ENCODE results near the gene DLX1.
"Not testable (repeated sequence)": the region's sequence is repeated elsewhere in the genome, so short reads cannot be mapped to it uniquely, and the experiment has no call there.

The DLX1 gene

DNA sequence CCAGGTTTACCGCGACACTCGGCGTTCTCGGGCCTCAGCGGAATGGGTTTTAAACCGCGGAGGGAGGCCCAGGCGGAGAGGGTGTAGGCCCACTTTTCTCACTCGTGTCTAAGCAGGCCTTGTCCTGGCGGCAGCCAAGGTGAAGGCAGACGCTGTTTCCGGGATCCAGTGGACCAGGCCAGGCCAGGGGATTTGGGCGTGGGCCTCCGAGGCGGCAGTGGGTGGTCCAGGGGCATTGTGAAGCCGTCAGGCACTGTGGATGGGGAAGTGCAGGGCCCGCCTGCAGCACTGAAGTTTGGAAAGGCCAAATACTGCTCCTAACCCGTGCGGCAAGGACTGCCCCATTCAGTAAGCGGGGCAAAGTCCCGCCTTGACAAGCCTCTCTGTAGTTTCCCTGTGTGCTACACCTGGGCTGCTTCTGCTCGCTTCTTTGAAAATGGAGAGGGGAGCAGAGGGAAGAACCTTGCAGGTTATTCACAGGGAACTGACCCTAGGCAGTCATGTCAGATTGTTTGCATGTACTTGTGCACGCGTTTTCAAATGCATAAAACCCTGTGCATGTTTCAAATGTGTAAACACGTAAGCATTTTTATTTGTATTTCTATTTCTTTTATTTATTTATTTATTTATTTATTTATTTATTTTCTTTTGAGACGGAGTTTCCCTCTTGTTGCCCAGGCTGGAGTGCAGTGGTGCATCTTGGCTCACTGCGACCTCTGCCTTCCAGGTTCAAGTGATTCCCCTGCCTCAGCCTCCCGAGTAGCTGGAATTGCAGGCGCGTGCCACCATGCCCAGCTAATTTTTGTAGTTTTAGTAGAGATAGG, 24.9 kb downstream of the DLX1 start:
- Mint-ChIP-seq H3K36me3 (ENCODE audit: insufficient read depth) (peaks cover 6% of the 10 kb centered on the region), H3K9me3 (no peaks in the 10 kb centered on the region), H3K4me3 (no peak overlapping the region), H3K27ac (no peak overlapping the region), H3K27me3 (peaks cover 48 to 79% of the 10 kb centered on the region in 2 donors), H3K4me1 (ENCODE audit: low read depth in 2 of 2) (peaks cover 4 to 11% of the 10 kb centered on the region in 2 donors)
- no peak for DNase-seq
- ATAC-seq (replicated peaks): no peak

DNA sequence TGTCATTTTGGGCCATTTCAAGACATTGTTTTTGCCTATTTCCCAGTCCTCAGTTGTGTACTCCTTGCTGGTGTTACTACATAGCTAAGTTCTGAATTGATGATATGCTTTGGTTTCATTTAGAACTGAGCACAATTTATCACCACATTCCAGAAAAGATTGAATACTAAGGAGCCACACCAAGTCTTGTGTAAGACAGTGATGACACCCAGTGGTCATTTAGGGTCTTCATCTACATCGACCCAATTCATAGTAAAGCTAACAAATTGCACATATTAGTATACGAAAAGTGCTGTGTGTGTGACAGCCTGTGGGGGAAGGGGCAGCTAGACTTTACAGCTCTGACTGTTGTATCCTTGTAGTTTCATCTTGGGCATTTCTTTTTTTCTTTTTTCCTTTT, 28.3 kb downstream of the DLX1 start:
- peaks cover 20 to 55% of the 10 kb centered on the region in 2 donors for H3K27me3 Mint-ChIP-seq
- H3K4me1 Mint-ChIP-seq (ENCODE audit: low read depth in 2 of 2): no peaks in the 10 kb centered on the region
- DNase-seq (no peak), ATAC-seq (replicated peaks) (no peak)
- H3K9me3 Mint-ChIP-seq: no peaks in the 10 kb centered on the region
- H3K36me3 Mint-ChIP-seq (ENCODE audit: insufficient read depth): peaks cover 3% of the 10 kb centered on the region
- no peak overlapping the region for H3K4me3 Mint-ChIP-seq
- no peak overlapping the region for H3K27ac Mint-ChIP-seq

DNA sequence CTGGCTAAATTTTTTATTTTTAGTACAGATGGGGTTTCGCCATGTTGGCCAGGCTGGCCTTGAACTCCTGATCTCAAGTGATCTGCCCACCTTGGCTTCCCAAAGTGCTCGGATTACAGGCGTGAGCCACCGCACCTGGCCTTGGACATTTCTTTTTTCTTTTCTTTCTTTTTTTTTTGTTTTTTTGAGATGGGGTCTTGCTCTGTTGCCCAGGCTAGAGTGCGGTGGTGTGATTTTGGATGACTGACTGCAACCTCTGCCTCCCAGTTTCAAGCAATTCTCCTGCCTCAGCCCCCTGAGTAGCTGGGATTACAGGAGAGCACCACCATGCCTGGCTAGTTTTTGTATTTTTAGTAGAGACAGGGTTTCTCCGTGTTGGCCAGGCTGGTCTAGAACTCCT, 28.9 kb downstream of the DLX1 start:
- not testable (repeated sequence) for H3K27ac Mint-ChIP-seq; DNase-seq; H3K36me3 Mint-ChIP-seq (ENCODE audit: insufficient read depth); H3K9me3 Mint-ChIP-seq; H3K4me3 Mint-ChIP-seq; H3K4me1 Mint-ChIP-seq (ENCODE audit: low read depth in 2 of 2); ATAC-seq (replicated peaks)
- H3K27me3 Mint-ChIP-seq: peaks cover 22 to 55% of the 10 kb centered on the region in 2 donors

DNA sequence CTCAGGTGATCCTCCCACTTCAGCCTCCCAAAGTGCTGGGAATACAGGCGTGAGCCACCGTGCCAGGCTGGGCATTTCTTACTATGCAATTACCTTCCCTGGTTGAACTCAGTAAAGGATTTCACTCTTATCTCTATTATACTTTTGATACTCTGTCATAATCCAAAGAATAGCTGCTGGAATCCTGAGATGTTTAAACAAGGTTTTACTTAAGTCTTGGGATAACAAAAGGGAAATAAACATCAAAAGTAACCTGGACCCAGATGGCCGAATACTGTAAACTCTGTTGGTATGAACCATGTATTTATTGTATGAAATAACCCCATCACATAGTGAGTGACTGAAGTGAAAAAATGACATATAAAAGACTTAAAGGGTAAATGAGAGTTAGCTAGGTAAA, 29.3 kb downstream of the DLX1 start:
- H3K36me3 Mint-ChIP-seq (ENCODE audit: insufficient read depth): peaks cover 3% of the 10 kb centered on the region
- H3K27ac Mint-ChIP-seq: no peak overlapping the region
- no peaks in the 10 kb centered on the region for H3K4me1 Mint-ChIP-seq (ENCODE audit: low read depth in 2 of 2)
- ATAC-seq (replicated peaks) (no peak), DNase-seq (no peak)
- H3K4me3 Mint-ChIP-seq: no peak overlapping the region
- peaks cover 24 to 55% of the 10 kb centered on the region in 2 donors for H3K27me3 Mint-ChIP-seq
- no peaks in the 10 kb centered on the region for H3K9me3 Mint-ChIP-seq

DNA sequence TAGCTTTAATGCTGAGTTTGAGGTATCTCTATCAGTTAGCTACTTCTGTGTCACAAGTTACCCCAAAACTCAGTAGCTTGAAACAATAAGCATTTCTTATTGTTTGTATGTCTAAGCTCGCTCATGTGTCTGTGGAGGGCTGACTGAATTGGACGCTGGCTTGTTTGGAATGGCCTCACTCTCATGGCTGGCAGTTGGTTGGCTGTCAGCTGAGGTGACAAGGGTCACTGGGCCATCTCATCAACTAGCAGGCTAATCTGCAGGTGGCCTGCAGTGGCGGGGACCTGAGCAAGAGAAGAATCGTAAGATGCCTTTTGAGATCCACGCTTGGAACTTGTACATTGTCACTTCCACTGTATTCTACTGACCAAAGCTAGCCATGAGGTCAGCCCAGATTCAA, 30.8 kb downstream of the DLX1 start:
- DNase-seq (no peak), ATAC-seq (replicated peaks) (no peak)
- peaks cover 19 to 51% of the 10 kb centered on the region in 2 donors for H3K27me3 Mint-ChIP-seq
- H3K27ac Mint-ChIP-seq: no peak overlapping the region
- H3K4me3 Mint-ChIP-seq: no peak overlapping the region
- no peaks in the 10 kb centered on the region for H3K4me1 Mint-ChIP-seq (ENCODE audit: low read depth in 2 of 2)
- H3K9me3 Mint-ChIP-seq: no peaks in the 10 kb centered on the region
- H3K36me3 Mint-ChIP-seq (ENCODE audit: insufficient read depth): peaks cover 3% of the 10 kb centered on the region

DNA sequence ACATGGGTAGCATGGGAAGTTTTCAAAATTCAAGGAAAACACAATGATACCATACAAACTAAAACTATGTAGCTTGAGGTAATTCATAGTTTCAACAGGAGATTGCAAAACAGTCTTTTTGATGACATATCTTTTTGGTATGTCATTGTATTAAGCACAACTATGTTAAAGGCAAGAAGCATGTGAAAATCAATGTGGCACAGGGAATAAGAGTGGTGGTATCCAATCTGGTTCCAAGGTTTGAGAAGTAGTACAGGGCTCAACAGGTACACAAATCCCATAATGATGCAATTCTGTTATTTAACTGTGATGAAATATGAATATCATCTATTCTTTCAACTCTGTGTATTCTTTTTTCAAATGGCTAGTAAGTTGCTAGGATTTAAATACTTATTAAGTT, 33.8 kb downstream of the DLX1 start:
- DNase-seq: no peak
- H3K9me3 Mint-ChIP-seq: no peaks in the 10 kb centered on the region
- ATAC-seq (replicated peaks): no peak

DNA sequence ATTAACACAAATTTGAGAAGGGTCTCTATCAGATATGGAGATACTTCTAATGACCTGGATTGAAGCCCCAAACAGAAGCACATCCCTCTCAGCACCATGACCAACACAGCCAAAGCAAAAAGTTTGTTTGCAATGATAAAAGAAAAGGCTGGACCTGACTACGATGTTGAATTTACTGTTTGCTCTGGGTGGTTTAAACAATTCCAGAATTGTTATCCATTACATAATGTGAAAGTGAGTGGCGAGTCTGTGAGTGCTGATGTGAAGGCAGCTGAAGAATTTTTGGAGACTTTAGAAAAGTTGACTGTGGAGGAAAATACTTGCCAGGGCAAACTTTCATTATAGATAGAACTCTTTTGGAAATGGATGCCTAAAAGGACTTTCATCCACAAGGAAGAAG, 34.8 kb downstream of the DLX1 start:
- no peaks in the 10 kb centered on the region for H3K4me1 Mint-ChIP-seq (ENCODE audit: low read depth in 2 of 2)

More for the DNA sequence above, 33.8 kb downstream of the DLX1 start:
- Mint-ChIP-seq H3K27ac (no peak overlapping the region), H3K4me1 (ENCODE audit: low read depth in 2 of 2) (no peaks in the 10 kb centered on the region), H3K27me3 (peaks cover 26 to 34% of the 10 kb centered on the region in 2 donors), H3K4me3 (no peak overlapping the region), H3K36me3 (ENCODE audit: insufficient read depth) (no peaks in the 10 kb centered on the region)

DNA sequence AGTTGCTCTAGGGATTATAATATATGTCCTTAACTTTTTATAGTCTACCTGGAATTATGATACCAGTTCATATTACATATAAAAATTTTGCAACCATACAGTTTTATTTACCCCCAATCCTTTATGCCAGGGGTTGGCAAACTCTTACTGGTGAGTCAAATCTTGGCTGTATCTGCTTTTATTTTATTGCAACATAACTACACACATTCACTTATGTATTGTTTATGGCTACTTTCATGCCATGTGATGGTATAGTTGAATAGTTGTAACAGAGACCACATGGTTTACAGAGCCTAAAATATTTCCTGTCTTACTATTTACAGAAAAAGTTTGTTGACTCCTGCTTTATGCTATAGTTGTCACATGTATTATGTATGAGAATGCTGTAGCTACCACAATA, 43.2 kb downstream of the DLX1 start:
- Mint-ChIP-seq H3K9me3 (no peaks in the 10 kb centered on the region), H3K36me3 (ENCODE audit: insufficient read depth) (no peaks in the 10 kb centered on the region), H3K4me1 (ENCODE audit: low read depth in 2 of 2) (no peaks in the 10 kb centered on the region), H3K4me3 (no peak overlapping the region), H3K27ac (no peak overlapping the region), H3K27me3 (peaks cover 7 to 17% of the 10 kb centered on the region in 2 donors)
- ATAC-seq (replicated peaks): no peak
- DNase-seq: no peak

More for the DNA sequence above, 34.8 kb downstream of the DLX1 start:
- no peaks in the 10 kb centered on the region for H3K36me3 Mint-ChIP-seq (ENCODE audit: insufficient read depth)
- peaks cover 19 to 24% of the 10 kb centered on the region in 2 donors for H3K27me3 Mint-ChIP-seq
- ATAC-seq (replicated peaks): no peak
- no peak overlapping the region for H3K4me3 Mint-ChIP-seq
- H3K27ac Mint-ChIP-seq: no peak overlapping the region
- no peaks in the 10 kb centered on the region for H3K9me3 Mint-ChIP-seq
- DNase-seq: no peak

DNA sequence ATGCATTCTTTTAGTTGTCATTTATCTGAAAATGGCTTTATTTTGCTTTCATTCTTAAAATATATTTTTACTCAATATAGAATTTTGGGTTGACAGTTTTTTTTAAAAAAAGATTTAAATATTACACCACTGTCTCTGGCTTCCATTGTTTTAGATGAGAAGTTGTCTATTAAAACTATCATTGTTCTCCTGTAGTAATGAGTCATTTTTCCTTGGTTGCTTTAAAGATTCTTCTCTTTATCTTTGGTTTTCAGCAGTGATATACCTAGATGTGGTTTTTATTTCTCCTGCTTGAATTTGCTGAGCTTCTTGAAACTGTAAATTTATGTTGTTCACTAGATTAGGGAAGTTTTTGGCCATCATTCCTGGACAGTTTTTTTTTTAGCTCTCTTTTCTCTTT, 44.1 kb downstream of the DLX1 start:
- ATAC-seq (replicated peaks): no peak
- DNase-seq: no peak
- Mint-ChIP-seq H3K4me1 (ENCODE audit: low read depth in 2 of 2) (no peaks in the 10 kb centered on the region), H3K9me3 (no peaks in the 10 kb centered on the region), H3K4me3 (no peak overlapping the region), H3K27me3 (peaks cover 7 to 17% of the 10 kb centered on the region in 2 donors), H3K27ac (no peak overlapping the region), H3K36me3 (ENCODE audit: insufficient read depth) (no peaks in the 10 kb centered on the region)

DNA sequence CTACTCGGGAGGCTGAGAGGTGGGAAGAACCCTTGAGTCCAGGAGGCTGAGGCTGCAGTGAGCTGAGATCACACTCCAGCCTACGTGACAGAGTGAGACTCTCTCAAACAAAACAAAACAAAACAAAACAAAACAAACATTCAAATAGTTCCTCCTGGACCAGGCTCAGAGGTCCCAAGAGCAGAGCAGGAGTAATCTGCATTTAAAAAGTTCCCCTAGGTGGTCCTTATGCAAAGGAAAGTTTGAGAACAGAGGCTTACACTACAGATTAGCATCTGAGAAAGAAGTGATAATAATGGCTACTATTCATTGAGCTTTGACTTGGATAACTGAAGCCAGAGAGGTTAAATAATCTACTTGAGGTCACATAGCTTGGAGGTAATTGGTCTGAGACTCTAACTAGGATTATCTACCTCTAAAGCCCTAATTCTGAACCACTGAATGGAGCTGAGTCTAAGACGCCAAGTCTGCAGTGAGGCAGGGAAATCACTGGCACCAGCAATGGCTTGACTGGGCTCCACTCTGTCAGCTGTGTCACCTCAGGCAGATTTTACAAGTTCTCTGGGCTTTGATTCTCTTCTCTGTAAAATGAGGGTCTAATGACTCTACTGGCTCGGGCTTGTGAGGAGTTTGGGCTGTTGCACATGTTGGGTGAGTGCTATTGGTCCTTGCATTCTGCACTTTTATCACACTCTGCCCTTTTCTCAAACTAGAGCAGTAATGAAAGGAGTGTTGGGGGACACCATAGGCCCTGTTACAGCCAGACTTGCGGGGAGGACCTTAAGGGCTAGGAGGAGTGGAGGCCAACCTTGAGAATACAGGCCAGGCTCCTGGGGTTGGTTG, 46.6 kb downstream of the DLX1 start:
- no peaks in the 10 kb centered on the region for H3K9me3 Mint-ChIP-seq
- DNase-seq (no peak), ATAC-seq (replicated peaks) (no peak)
- peaks cover 20 to 23% of the 10 kb centered on the region in 2 donors for H3K27me3 Mint-ChIP-seq
- H3K36me3 Mint-ChIP-seq (ENCODE audit: insufficient read depth): no peaks in the 10 kb centered on the region
- no peak overlapping the region for H3K4me3 Mint-ChIP-seq
- H3K27ac Mint-ChIP-seq: no peak overlapping the region
- no peaks in the 10 kb centered on the region for H3K4me1 Mint-ChIP-seq (ENCODE audit: low read depth in 2 of 2)

DNA sequence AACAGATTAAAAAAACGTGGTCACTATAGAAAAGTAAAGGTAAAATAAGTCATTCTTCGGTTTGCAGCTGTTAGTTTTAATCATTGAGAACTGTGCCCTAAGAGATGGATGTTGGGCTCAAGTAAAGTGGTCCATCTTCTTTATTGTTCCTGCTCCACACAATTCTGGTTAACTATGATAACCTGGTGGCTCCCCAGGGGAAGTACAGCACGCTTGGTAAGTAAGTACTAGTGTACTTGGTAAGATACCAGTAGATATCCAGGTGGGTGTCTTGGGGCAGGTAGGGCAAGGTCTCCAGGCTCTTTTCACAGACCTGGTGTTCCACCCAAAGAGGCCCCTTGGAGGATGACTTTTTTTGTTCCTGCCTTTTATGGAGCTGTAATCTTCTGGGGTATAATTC, 49.0 kb downstream of the DLX1 start:
- H3K36me3 Mint-ChIP-seq (ENCODE audit: insufficient read depth): no peaks in the 10 kb centered on the region
- no peak overlapping the region for H3K4me3 Mint-ChIP-seq
- no peaks in the 10 kb centered on the region for H3K4me1 Mint-ChIP-seq (ENCODE audit: low read depth in 2 of 2)
- H3K27ac Mint-ChIP-seq: no peak overlapping the region
- DNase-seq: no peak
- no peaks in the 10 kb centered on the region for H3K9me3 Mint-ChIP-seq
- peaks cover 33 to 36% of the 10 kb centered on the region in 2 donors for H3K27me3 Mint-ChIP-seq
- ATAC-seq (replicated peaks): no peak

DNA sequence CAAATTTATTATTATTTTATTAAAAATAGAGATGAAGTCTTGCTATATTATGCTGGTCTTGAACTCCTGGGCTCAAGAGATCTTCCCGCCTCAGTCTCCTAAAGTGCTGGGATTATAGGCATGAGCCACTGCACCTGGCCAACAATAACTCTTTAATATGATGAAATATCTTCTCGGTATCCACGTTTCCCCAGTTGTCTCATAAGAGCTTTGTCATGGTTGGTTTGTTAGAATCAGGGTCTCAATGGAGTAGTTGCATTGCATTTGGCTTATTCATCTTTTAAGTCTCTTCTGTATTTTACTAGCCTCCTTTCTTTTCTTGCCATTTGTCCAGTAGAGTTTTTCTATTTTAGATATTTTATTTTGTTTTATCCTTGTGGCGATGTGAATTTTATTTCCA, 50.1 kb downstream of the DLX1 start:
- ATAC-seq (replicated peaks) (no peak), DNase-seq (no peak)
- no peak overlapping the region for H3K4me3 Mint-ChIP-seq
- no peak overlapping the region for H3K27ac Mint-ChIP-seq
- no peaks in the 10 kb centered on the region for H3K9me3 Mint-ChIP-seq
- H3K36me3 Mint-ChIP-seq (ENCODE audit: insufficient read depth): no peaks in the 10 kb centered on the region
- no peaks in the 10 kb centered on the region for H3K4me1 Mint-ChIP-seq (ENCODE audit: low read depth in 2 of 2)
- peaks cover 28 to 36% of the 10 kb centered on the region in 2 donors for H3K27me3 Mint-ChIP-seq

DNA sequence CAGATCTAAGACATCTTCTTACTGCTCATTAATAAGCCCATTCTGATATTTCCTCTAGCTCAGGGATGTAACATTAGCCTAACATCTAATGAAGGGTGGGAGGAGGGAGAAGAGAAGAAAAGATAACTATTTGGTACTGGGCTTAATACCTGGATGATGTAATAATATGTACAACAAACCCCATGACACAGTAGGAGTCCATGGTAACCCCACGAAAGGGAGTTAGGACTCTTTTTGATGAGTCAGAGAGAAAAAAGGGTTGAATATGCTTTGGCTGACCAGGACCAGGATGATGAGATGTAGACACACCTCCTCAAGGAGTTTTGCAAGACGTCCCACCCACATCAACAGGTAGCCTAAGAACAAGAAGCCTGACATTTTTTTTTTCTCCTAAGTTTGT, 51.8 kb downstream of the DLX1 start:
- H3K36me3 Mint-ChIP-seq (ENCODE audit: insufficient read depth): no peaks in the 10 kb centered on the region
- ATAC-seq (replicated peaks) (no peak), DNase-seq (no peak)
- peaks cover 24 to 36% of the 10 kb centered on the region in 2 donors for H3K27me3 Mint-ChIP-seq
- no peaks in the 10 kb centered on the region for H3K4me1 Mint-ChIP-seq (ENCODE audit: low read depth in 2 of 2)
- no peak overlapping the region for H3K27ac Mint-ChIP-seq
- no peaks in the 10 kb centered on the region for H3K9me3 Mint-ChIP-seq
- no peak overlapping the region for H3K4me3 Mint-ChIP-seq

DNA sequence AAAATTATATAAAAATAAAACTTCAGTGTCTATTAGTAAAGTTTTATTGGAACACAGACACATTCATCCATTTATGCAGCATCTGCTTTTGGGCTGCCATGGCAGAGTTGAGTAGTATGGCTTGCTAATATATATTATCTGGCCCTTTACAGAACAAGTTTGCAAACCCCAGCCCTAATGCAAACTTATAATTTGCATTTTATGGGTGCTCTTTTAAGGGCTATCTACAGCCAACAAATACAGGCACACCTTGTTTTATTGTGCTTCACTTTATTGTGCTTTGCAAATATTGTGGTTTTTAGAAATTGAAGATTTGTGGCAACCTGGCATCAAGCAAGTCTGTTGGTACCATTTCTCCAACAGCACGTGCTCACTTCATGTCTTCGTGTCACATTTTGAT, 52.6 kb downstream of the DLX1 start:
- ATAC-seq (replicated peaks) (no peak), DNase-seq (no peak)
- no peak overlapping the region for H3K4me3 Mint-ChIP-seq
- H3K27me3 Mint-ChIP-seq: peaks cover 18 to 34% of the 10 kb centered on the region in 2 donors
- H3K9me3 Mint-ChIP-seq: no peaks in the 10 kb centered on the region
- no peaks in the 10 kb centered on the region for H3K4me1 Mint-ChIP-seq (ENCODE audit: low read depth in 2 of 2)
- H3K27ac Mint-ChIP-seq: no peak overlapping the region
- no peaks in the 10 kb centered on the region for H3K36me3 Mint-ChIP-seq (ENCODE audit: insufficient read depth)
